Pancreas (tissue), 10 donors: Measurements from ENCODE around the gene PPP1R10. TPM values are rescaled to one million over a fixed set of nuclear protein-coding genes. Genes with fewer than 3 reads are reported as not detected.

Experiments
- ATAC-seq, 4 donors: fragments of 200-7000 bp; cut with Tn5 transposase; one replicate each; pipeline versions ENCODE4 v1.8.0 to v1.9.1; 2020; ENCODE audit warnings: mild to moderate bottlenecking in 4 of 4, moderate library complexity in 4 of 4
- DNase-seq, 6 donors: peaks; one replicate each; pipeline ENCODE4 v3.0.0-alpha.2; 2020
- FAIRE-seq: peaks from 2 replicates; lab custom pipeline; 2012; peaks lifted over from hg19 to GRCh38; lab: Jason Lieb, UNC
- H3K27ac ChIP-seq, 4 donors: fragments of 200-600 bp; sonication (generic); 1 replicate in 3 of 4; 2 replicates in 1 of 4; pipeline versions ENCODE4 v1.5.0 to v1.8.0; 2020
- H3K27me3 ChIP-seq, 4 donors: fragments of 200-600 bp; one replicate each; pipeline ENCODE4 v1.8.0; 2021
- H3K36me3 ChIP-seq, 3 donors: fragments of 200-600 bp; sonication (generic) in 1 of 3; one replicate each; pipeline versions ENCODE4 v1.5.0 to v1.8.0; 2020 to 2021
- H3K4me1 ChIP-seq, 3 donors: fragments of 200-600 bp; one replicate each; pipeline ENCODE4 v1.8.0; 2021
- H3K4me3 ChIP-seq, 4 donors: fragments of 200-600 bp; sonication (generic) in 2 of 4; one replicate each; pipeline versions ENCODE4 v1.5.0 to v1.8.0; 2020 to 2021
- H3K9me3 ChIP-seq, 4 donors: fragments of 200-600 bp; one replicate each; pipeline ENCODE4 v1.8.0; 2021
- CTCF ChIP-seq, 4 donors: fragments of 200-600 bp; sonication (generic) in 3 of 4; IDR thresholded peaks; one replicate each; pipeline versions ENCODE4 v1.5.0 to v1.8.0; 2021; ENCODE audit warnings: antibody characterized with exemption in 4 of 4
- WGBS, 2 donors: extraction: QIAGEN DNeasy Blood & Tissue Kit; methylation state at CpG; one replicate each; pipeline ENCODE4 v1.1.7; 2013; 5-methylcytosine and 5-hydroxymethylcytosine counted together
- intact Hi-C, 3 donors: fragments of 100-400 bp; cut with DNase I; formaldehyde crosslinking; loops; one replicate each; pipeline versions ENCODE4 v1.11.1 to v1.14.2; 2022
- microRNA-seq, 2 donors: library from miRNA; unstranded; fragments of <30 nt; microRNA quantifications; one replicate each; pipeline versions ENCODE4 to v1.1.0, GENCODE V29; 2019 to 2020
- polyA plus RNA-seq, 2 donors: library from polyadenylated mRNA; stranded (reverse); fragments of 200-250 nt; gene quantifications; one replicate each; pipeline ENCODE4 v1.2.3, GENCODE V29; 2013
- total RNA-seq, 6 donors: library from RNA; stranded (reverse); fragmentation: NEBNext Ultra II Directional in 4 of 6; extraction: Animal tissue kit (Norgen Biotek cat#: 25700) in 4 of 6; gene quantifications; one replicate each; pipeline versions ENCODE4 v1.2.1 to v1.2.4, GENCODE V29; 2021 to 2023
- donor health status: healthy with polysubstance abuse.
- donor health status: DM: no; HTN: no; CAD: no; lungs with moderate emphysema.
- donor health status: DM: no; HTN: no; CAD: no.
- donor health status: control.
- donor health status: control.
- donor health status: Bipolar disorder and iron deficiency.
- donor health status: DM: yes; HTN: yes; CAD: no.
- donor health status: DM: no; HTN: no; CAD: no.
- donor health status: DM: no; HTN: no; CAD: no.
- donor health status: DM: yes; HTN: yes; CAD: no.

Gene PPP1R10
- total and polyA plus RNA-seq, 8 donors, result 25.1 to 57.9 (median 38.2) TPM

DNA sequence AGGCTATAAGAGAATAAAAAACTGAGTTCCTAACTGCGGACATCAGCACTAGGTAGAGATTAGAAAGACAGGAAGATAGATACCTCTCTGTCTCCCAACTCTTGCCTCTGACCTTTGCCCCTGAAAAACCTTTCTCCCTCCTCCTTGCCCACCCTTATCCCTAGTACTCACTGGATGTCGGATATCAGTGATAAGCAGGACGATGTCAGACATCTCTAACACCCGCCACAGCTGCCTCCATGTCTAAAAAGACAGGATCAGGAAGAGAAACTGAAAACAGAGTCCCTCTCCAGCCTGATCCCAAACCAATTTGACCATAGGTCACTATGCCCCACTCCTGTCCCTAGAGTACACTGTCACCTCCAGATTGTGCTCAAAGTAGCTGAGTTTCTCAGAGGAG, 62.6 kb downstream of the PPP1R10 start:
- Histone ChIP-seq H3K27ac (no peak overlapping the region), H3K27me3 (no peaks in the 10 kb centered on the region), H3K4me1 (peaks cover 4 to 11% (median 6%) of the 10 kb centered on the region in 3 donors), H3K9me3 (no peaks in the 10 kb centered on the region), H3K36me3 (peaks cover 0 to 27% (median 7%) of the 10 kb centered on the region in 3 donors), H3K4me3 (no peak overlapping the region)
- WGBS, 2 donors, result 80 to 92% methylated on average over 4 of the region's 4 CpGs
- FAIRE-seq, result no peak
- intact Hi-C loops, result no loop called here
- DNase-seq, result no peak
- no peak for ATAC-seq
- TF ChIP-seq CTCF (IDR thresholded peaks at IDR 0.05), result no peak

Small RNA genes within 50 kb of the gene (microRNA-seq; reads per million reads assigned to microRNA genes)
- 22.8 to 33.3 reads per million in 2 donors for gene MIR877

Other genes with a start within 250 kb of the PPP1R10 start
- 100 to 1,000 TPM in 2 of 6 donors, 10 to 100 TPM in 4; 65.7 to 158 (median 81.1) TPM for gene HLA-E, start 127.7 kb downstream of the PPP1R10 start, total RNA-seq
- 100 to 1,000 TPM in 1 of 2 donors, 10 to 100 TPM in 1; 85.3 to 131 TPM for gene HLA-E, start 127.7 kb downstream of the PPP1R10 start, polyA plus RNA-seq
- 10 to 100 TPM; 32.3 to 51.0 (median 38.1) TPM for gene GNL1, start 60.8 kb downstream of the PPP1R10 start, total RNA-seq
- 10 to 100 TPM; 47.8 to 86.6 TPM for gene GNL1, start 60.8 kb downstream of the PPP1R10 start, polyA plus RNA-seq
- gene PRR3, start 59.9 kb downstream of the PPP1R10 start, total RNA-seq, result 1 to 10 TPM; 2.2 to 4.7 (median 3.1) TPM
- 1 to 10 TPM; 6.5 to 8.7 TPM for gene PRR3, start 59.9 kb downstream of the PPP1R10 start, polyA plus RNA-seq
- 10 to 100 TPM; 17.4 to 30.7 (median 24.9) TPM for gene ABCF1, start 45.8 kb downstream of the PPP1R10 start, total RNA-seq
- 10 to 100 TPM; 21.6 to 24.9 TPM for gene ABCF1, start 45.8 kb downstream of the PPP1R10 start, polyA plus RNA-seq
- gene MRPS18B, start 597 bp upstream of the PPP1R10 start, total RNA-seq, result 10 to 100 TPM; 24.5 to 39.5 (median 29.1) TPM
- 10 to 100 TPM; 22.9 to 41.1 TPM for gene MRPS18B, start 597 bp upstream of the PPP1R10 start, polyA plus RNA-seq
- gene ATAT1, start 9.6 kb upstream of the PPP1R10 start, total RNA-seq, result 1 to 10 TPM; 2.1 to 6.8 (median 2.9) TPM
- 1 to 10 TPM; 6.8 to 9.1 TPM for gene ATAT1, start 9.6 kb upstream of the PPP1R10 start, polyA plus RNA-seq
- 10 to 100 TPM in 3 of 6 donors, 1 to 10 TPM in 3; 7.9 to 12.9 (median 9.9) TPM for gene C6orf136, start 29.9 kb upstream of the PPP1R10 start, total RNA-seq
- gene C6orf136, start 29.9 kb upstream of the PPP1R10 start, polyA plus RNA-seq, result 10 to 100 TPM; 33.9 to 57.1 TPM
- 10 to 100 TPM; 10.9 to 16.2 (median 13.0) TPM for gene DHX16, start 55.8 kb upstream of the PPP1R10 start, total RNA-seq
- 10 to 100 TPM; 41.1 to 44.4 TPM for gene DHX16, start 55.8 kb upstream of the PPP1R10 start, polyA plus RNA-seq
- gene PPP1R18, start 69.4 kb upstream of the PPP1R10 start, total RNA-seq, result 10 to 100 TPM in 2 of 6 donors, 1 to 10 TPM in 4; 5.3 to 27.2 (median 7.8) TPM
- 10 to 100 TPM; 25.8 to 27.1 TPM for gene PPP1R18, start 69.4 kb upstream of the PPP1R10 start, polyA plus RNA-seq
- 1 to 10 TPM; 3.3 to 7.9 (median 4.6) TPM for gene NRM, start 73.7 kb upstream of the PPP1R10 start, total RNA-seq
- gene NRM, start 73.7 kb upstream of the PPP1R10 start, polyA plus RNA-seq, result 10 to 100 TPM; 18.2 to 23.6 TPM
- gene MDC1, start 100.0 kb upstream of the PPP1R10 start, total RNA-seq, result 10 to 100 TPM; 12.3 to 18.7 (median 13.5) TPM
- 10 to 100 TPM; 18.9 to 28.0 TPM for gene MDC1, start 100.0 kb upstream of the PPP1R10 start, polyA plus RNA-seq
- 100 to 1,000 TPM in 4 of 6 donors, 10 to 100 TPM in 2; 66.1 to 171 (median 116) TPM for gene TUBB, start 103.1 kb upstream of the PPP1R10 start, total RNA-seq
- gene TUBB, start 103.1 kb upstream of the PPP1R10 start, polyA plus RNA-seq, result 100 to 1,000 TPM in 1 of 2 donors, 10 to 100 TPM in 1; 67.9 to 111 TPM
- 10 to 100 TPM; 45.7 to 92.2 (median 51.3) TPM for gene FLOT1, start 125.4 kb upstream of the PPP1R10 start, total RNA-seq
- 100 to 1,000 TPM; 123 to 151 TPM for gene FLOT1, start 125.4 kb upstream of the PPP1R10 start, polyA plus RNA-seq
- gene IER3, start 127.3 kb upstream of the PPP1R10 start, total RNA-seq, result 10 to 100 TPM; 23.0 to 87.5 (median 41.3) TPM
- 100 to 1,000 TPM in 1 of 2 donors, 10 to 100 TPM in 1; 99.4 to 174 TPM for gene IER3, start 127.3 kb upstream of the PPP1R10 start, polyA plus RNA-seq